ENCODE measurements around the gene DPPA3.
"Not testable (repeated sequence)": the region's sequence is repeated elsewhere in the genome, so short reads cannot be mapped to it uniquely, and the experiment has no call there.

The DPPA3 gene

GRCh38 chr12:7730984-7731383, 19.8 kb downstream of the DPPA3 start:
- DNase-seq (ENCODE audit: low spot score), result not testable (repeated sequence)

GRCh38 chr12:7731486-7731885, 20.3 kb downstream of the DPPA3 start:
- DNase-seq (ENCODE audit: low spot score), result no peak

DNA sequence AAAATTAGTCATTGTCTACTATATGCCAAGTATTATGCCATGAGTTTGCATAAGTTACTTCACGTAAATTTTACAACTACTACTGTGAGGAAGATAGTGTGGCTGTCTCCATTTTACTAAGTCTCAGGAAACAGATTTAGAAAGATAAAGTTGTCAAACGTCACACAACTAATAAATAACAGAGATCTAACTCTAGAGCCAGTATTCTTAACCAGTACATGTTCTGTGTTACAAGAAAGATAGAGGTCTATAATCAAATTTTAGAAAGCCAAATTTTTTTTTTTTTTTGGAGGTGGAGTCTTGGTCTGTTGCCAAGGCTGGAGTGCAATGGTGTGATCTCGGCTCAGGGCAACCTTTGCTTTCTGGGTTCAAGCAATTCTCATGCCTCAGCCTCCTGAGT, 21.8 kb downstream of the DPPA3 start:
- no peak for DNase-seq (ENCODE audit: low spot score)

GRCh38 chr12:7747246-7747645, 36.0 kb downstream of the DPPA3 start, which contains the start of gene CLEC4C:
CLEC4C (minus strand) TSS chr12:7747375; CDS start chr12:7747348, 27 bp downstream.
- DNase-seq (ENCODE audit: low spot score), result no peak

DNA sequence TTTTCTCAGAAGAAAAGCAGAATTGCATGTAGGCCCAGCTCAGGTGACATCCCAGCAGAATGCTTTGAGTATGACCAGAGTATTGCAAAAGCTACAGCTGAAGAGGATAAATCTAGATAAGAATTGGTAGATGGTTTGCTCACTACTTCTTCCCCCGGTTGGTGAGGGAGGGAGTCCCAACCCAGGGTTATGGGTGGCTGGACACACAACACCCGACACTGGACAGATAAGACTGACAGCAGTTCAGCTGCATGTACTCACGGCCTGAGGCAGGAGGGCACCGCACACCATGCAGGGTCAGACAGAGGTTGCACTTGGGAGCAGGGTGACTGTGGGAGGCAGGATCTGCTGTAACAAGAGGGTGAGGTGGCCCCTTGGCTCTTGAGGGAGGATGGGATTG, 37.6 kb downstream of the DPPA3 start:
- no peak for DNase-seq (ENCODE audit: low spot score)

GRCh38 chr12:7749442-7749841, 38.2 kb downstream of the DPPA3 start:
- DNase-seq (ENCODE audit: low spot score), result no peak

DNA sequence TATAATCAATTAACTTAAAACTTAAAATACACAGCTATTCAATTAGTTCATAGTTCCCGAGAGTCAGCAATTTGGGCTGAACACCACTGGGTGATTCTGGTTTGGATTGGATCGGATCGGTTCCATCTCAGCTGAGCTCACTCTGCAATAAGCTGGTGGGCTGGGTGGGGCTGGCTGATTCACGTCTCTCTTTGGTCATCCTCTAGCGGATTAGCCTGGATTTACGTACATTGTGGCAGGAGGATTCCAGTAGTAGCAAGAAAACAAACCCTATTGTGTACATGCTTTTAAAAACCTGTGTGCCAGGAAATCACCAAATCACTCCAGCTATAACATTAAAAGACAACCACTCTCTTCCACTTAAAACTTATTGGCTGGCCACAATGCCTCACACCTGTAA, 39.1 kb downstream of the DPPA3 start:
- DNase-seq (ENCODE audit: low spot score), result no peak

DNA sequence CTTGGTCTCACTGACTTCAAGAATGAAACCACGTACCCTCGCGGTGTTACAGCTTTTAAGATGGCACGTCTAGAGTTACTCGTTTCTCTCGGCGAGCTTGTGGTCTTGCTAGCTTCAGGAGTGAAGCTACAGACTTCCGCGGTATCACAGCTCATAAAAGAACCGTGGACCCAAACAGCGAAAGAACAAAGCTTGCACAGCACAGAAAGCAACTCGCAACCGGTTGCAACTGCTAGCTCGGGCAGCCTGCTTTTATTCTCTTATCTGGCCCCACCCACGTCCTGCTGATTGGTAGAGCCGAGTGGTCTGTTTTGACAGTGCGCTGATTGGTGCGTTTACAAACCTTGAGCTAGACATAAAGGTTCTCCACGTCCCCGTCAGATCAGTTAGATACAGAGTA, 40.2 kb downstream of the DPPA3 start:
- DNase-seq (ENCODE audit: low spot score), result no peak

DNA sequence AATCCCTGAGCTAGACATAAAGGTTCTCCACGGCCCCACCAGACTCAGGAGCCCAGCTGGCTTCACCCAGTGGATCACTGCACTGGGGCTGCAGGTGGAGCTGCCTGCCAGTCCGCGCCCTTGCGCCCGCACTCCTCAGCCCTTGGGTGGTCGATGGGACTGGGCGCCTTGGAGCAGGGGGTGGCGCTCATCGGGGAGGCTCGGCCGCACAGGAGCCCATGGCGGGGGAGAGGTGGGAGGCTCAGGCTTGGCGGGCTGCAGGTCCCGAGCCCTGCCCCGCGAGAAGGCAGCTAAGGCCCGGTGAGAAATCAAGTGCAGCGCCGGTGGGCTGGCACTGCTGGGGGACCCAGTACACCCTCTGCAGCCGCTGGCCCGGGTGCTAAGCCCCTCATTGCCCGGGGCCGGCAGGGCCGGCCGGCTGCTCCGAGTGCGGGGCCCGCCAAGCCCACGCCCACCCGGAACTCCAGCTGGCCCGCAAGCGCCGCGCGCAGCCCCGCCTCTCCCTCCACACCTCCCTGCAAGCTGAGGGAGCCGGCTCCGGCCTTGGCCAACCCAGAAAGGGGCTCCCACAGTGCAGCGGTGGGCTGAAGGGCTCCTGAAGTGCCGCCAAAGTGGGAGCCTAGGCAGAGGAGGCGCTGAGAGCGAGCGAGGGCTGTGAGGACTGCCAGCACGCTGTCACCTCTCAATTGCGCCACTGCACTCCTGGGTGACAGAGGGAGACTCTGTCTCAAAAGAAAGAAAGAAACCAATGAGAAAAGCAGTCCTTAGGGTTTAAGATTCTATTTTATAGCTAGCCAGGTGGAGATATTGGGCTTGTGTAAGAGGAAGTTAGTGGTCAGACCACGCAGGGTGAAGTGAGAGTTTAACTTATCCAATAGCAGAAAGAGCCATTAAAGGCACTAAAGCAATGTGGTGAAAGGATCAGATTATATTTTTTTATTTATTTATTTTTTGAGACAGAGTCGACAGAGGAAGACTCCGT, 41.0 kb downstream of the DPPA3 start:
- DNase-seq (ENCODE audit: low spot score), result not testable (repeated sequence)

DNA sequence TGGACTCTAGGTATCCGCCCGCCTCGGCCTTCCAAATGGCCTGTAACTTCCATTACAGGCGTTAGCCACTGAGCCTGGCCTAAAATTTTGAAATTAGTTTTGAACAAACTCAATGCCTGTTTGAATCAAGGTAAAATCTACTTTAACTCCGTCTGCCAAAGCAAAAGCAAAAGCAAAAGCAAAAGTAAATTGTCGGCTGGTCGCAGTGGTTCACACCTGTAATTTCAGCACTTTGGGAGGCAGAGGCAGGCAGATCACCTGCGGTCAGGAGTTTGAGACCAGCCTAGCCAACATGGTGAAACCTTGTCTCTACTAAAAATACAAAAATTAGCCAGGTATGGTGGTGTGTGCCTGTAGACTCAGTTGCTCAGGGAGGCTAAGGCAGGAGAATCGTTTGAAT, 44.4 kb downstream of the DPPA3 start:
- DNase-seq (ENCODE audit: low spot score), result not testable (repeated sequence)

- no peak for DNase-seq (ENCODE audit: low spot score)
Observed at GRCh38 chr12:7756993-7757392, 45.8 kb downstream of the DPPA3 start.

DNA sequence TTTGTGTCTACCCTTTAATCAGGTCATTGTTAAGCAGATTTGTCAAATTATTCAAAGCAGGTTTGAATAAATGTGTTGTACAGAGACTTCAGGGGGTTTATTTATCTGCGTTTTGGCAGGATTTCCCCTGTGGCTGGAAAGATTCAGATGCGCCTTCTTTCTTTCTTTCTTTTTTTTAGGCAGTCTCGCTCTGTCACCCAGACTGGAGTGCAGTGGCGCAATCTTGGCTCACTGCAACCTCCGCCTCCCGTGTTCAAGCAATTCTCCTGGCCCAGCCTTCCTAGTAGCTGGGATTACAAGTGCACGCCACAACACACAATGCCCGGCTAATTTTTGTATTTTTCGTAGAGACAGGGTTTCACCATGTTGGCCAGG, 47.5 kb downstream of the DPPA3 start:
- no peak for DNase-seq (ENCODE audit: low spot score)

Measured in AG20443 (cell line).